ENCODE data around the gene KLHL29. TPM values are rescaled to one million over a fixed set of nuclear protein-coding genes. Genes with fewer than 3 reads are reported as not detected.

KLHL29 gene
- total and polyA plus RNA-seq, 2 of the 13 experiments (the other 11 are each of a cell fraction or from before 2014, with no cell fraction given), result 0.01 TPM; not detected in 1

DNA sequence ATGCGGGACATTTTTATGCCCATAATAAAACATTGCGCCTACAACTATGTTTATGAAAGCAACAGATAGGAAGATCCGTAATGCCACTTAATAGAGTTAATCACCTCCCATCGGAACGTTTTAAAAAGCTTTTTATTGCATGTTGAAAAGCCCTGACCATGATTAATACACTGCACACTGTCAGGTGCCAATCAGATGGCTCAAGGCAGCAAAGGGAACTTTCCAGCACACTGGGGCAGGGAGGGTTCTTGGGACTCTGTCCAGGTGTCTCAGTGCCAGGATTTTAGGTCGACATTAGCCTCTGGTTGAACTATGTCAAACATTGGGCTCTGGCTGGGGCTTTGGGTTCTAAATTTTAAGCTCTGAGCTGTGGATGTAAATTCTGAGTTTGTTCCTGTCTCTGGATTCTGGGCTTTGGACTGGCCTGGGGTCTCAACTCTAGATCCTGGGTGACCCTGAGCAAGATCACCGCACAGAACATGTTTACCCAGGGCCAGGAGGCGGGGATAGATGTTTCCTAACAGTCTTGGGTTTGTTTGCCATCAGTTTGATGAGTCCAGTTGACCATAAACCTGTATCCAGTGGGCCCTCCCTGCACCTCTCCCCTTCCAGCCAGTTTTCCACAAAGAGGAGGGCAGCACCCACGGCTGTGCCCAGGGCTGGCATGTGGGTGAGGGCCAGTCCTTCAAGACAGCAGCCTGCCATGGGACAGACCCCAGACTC lies 279.2 kb downstream of the KLHL29 start (continued):
- TF ChIP-seq PAWR (CRISPR knock-in tag; IDR thresholded peaks at IDR 0.05; ENCODE audit: borderline replicate concordance) (no peak), TARDBP (CRISPR knock-in tag; IDR thresholded peaks at IDR 0.05) (no peak), ELF3 (CRISPR knock-in tag; IDR thresholded peaks at IDR 0.05) (no peak), AGO1 (IDR thresholded peaks at IDR 0.05; ENCODE audit: low read depth, low read length, poor library complexity, severe bottlenecking) (no peak), ZNF850 (CRISPR knock-in tag; conservative IDR thresholded peaks at IDR 0.05) (no peak), POGZ (CRISPR knock-in tag; IDR thresholded peaks at IDR 0.05) (0 out of 2 replicates have a peak, but pooled peaks have one; percentile 39), CC2D1A (CRISPR knock-in tag; IDR thresholded peaks at IDR 0.05) (no peak), JARID2 (CRISPR knock-in tag; IDR thresholded peaks at IDR 0.05; ENCODE audit: insufficient replicate concordance) (no peak), ZNF280D (CRISPR knock-in tag; IDR thresholded peaks at IDR 0.05) (no peak), NR2C2 (CRISPR knock-in tag; IDR thresholded peaks at IDR 0.05; ENCODE audit: borderline replicate concordance) (no peak), ZBTB21 (CRISPR knock-in tag; IDR thresholded peaks at IDR 0.05) (no peak), ZNF577 (CRISPR knock-in tag; IDR thresholded peaks at IDR 0.05; ENCODE audit: borderline replicate concordance, low read depth) (no peak), BHLHE40 (IDR thresholded peaks at IDR 0.05; ENCODE audit: low read length) (no peak), ZFP62 (CRISPR knock-in tag; IDR thresholded peaks at IDR 0.05) (no peak), NCOA2 (CRISPR knock-in tag; IDR thresholded peaks at IDR 0.05) (no peak), ZNF496 (CRISPR knock-in tag; IDR thresholded peaks at IDR 0.05; ENCODE audit: insufficient replicate concordance) (no peak), ZNF619 (CRISPR knock-in tag; IDR thresholded peaks at IDR 0.05) (no peak), HNF4A (CRISPR knock-in tag; IDR thresholded peaks at IDR 0.05) (peak; percentile 77), GLMP (CRISPR knock-in tag; IDR thresholded peaks at IDR 0.05; ENCODE audit: borderline replicate concordance) (no peak), ELF1 (CRISPR knock-in tag; IDR thresholded peaks at IDR 0.05) (no peak), SP4 (CRISPR knock-in tag; IDR thresholded peaks at IDR 0.05) (no peak), ZFP90 (CRISPR knock-in tag; IDR thresholded peaks at IDR 0.05; ENCODE audit: borderline replicate concordance) (no peak), ZNF17 (CRISPR knock-in tag; IDR thresholded peaks at IDR 0.05) (no peak), NR1H2 (CRISPR knock-in tag; IDR thresholded peaks at IDR 0.05; ENCODE audit: borderline replicate concordance, low read depth) (no peak), BRD4 (CRISPR knock-in tag; IDR thresholded peaks at IDR 0.05) (no peak), ZNF557 (CRISPR knock-in tag; IDR thresholded peaks at IDR 0.05) (no peak), ZNF605 (CRISPR knock-in tag; IDR thresholded peaks at IDR 0.05) (no peak)
- TF ChIP-seq, protein P1, sequence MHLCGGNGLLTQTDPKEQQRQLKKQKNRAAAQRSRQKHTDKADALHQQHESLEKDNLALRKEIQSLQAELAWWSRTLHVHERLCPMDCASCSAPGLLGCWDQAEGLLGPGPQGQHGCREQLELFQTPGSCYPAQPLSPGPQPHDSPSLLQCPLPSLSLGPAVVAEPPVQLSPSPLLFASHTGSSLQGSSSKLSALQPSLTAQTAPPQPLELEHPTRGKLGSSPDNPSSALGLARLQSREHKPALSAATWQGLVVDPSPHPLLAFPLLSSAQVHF (CRISPR knock-in tag; IDR thresholded peaks at IDR 0.05), result no peak

All from HepG2 (cell line).